ENCODE results near the gene RAB34.

The RAB34 gene

GRCh38 chr17:28717578-28718332 is at the start of gene RAB34:
RAB34 (minus strand) TSS chr17:28717868; CDS start chr17:28717266, 602 bp downstream.
- peak; percentile 99 for DNase-seq

GRCh38 chr17:28765038-28765437 is 47.4 kb upstream of the RAB34 start:
- no peak for DNase-seq

GRCh38 chr17:28763804-28764266 is 46.2 kb upstream of the RAB34 start:
- peak; percentile 77 for DNase-seq

DNA sequence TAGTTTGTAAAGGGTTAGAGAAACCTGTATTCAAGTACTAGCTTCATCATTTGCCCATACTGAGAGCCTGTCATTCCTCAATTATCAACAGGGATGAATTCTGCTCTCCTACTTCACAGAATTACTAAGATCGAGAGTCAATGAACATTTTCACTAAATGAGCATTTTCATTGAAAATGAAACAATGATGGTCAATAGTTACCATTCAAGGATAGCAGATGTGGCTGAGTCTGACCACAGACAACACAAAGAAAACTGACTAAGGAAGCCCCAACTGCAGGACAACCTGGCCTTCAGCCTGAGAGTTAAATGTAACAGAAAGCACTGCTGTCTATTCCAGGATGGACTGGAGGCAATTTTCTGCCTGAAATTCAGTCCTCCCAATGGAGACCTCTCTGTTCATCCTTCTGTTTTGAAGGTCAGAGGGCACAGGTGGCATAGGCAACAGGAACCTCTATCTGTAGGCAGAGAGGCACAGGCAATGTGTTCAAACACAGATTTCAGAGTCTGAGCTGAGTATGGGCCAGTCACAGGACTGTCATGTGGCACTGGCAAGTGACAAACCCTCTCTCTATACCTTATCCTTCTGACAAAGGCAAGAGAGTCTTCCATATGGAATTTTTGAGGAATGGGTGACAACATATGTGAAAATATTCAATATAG is 45.6 kb upstream of the RAB34 start:
- no peak for DNase-seq

DNA sequence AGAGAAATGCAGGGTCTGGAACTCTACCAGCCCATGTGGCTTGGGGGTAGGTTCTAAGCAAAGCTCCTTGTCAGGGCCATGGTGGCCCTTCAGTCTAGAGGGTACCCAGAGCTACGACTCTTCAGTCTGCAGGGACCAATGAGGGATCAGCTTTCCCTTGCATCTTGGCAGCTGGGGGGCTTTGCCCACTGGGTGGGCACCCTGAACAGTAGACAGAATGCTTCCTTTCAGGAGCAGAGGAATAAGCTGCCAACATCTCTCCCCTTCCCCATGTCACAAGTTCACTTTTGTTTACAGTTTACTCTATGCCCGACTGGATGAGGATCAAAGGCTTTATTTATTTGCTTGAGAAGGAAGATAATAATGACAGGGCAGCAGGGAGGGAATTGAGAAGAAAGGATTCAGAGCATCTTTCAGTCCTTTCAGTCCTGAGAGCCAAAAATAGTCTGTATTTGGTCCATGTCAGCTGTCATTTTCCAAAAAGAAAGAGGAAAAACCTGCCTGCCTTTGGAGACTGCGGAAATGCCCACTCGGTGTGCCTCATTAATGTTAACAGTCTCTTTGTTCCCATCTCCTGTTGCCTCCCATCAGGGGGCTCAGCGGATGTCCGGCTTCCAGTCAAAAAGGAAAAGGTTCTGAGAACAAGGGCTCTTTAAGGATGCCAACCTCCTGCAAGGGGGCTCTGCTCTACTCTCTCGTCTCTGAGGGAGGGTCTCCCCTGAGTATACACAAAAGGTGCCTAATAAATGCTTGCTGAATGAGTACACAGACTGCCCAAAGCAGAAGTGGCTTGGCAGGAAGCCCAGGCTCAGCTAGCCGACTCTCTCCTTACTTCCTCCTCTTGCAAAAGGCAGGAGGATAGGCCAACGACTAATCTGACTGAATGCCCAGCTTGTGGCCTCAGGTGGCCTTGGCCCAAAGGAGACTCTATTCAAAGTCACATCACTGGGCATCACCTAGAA is 43.2 kb upstream of the RAB34 start:
- no peak for DNase-seq

DNA sequence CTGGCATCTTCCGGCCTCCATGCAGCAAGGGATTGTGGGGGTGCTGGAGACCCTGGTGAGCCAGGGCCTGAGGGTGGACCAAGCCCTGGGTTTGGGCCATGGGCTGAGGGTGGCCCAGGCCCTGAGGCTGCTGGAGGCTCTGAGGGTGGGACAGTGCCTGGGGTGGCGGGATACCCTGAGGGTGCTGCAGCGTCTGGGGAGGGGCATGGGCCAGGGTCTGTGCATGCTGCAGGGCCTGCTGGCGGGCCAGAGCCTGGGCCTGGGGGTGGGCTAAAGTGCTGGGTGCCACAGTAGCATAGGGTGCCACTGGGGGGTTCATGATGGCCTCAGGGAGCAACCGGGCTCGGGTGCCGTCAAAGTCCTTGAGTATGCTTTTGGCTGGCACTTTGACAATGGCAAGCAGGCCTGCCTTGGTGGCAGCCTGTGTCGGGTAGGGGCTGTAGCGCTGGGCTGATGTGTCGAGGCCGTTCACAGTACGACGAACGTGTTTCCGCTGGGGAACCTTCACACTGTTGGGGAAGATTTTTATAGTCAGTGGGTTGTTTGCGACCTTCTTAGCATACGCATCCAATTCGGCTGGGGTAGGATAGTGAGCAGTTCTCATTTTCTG is 41.7 kb upstream of the RAB34 start:
- DNase-seq, result no peak

GRCh38 chr17:28758411-28759121 is 40.9 kb upstream of the RAB34 start:
- peak; percentile 55 for DNase-seq

DNA sequence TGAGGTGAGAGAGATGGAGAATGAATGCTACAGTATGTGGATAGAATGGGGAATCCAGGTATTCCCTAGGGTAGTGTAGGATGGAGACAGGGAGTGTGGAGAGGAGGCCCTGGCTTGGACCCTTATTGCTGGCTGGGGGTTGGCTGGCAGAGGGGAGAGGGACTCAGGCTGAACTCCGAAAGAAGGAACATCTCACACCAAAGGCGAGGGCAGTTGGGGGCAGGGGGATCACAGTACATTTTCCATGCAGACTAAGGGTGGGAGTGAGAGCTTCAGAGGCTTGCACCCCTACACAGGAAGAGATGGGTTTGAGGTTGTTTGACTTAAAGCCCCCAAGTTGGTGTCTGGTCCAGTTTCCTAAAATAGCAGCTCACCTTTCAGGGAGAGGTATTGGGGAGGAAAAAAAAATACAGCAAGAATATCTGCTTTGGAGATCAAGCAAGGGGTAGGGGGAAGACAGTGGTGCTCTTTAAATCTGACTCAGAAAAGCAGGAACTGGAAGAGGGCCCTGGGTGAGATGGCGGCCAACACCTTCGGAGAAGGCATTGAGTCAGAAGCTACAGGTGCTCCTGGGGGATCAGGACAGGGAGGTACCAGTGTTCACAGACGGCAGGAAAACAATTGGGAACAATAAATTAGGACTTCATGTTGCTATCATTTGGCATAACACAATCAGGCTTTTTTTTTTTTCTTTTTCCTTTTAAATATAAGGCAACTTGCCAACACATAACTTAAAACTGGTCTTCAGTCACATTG is 38.6 kb upstream of the RAB34 start:
- peak; percentile 46 for DNase-seq

DNA sequence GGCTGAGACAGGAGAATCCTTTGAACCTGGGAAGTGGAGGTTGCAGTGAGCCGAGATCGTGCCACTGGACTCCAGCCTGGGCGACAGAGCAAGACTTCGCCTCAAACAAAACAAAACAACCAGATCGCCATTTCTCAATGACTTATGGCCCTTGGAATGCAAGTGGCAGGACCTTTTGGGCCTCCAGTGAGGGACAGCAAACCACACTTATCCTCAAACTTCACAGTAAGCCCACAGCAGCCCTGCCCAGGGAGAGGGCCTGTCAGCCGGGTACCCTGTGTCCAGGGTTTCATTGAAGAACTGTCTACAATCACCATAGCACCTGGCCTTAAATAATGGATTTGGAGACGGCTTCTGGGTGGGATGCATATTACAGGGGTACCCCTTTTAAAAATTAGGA is 37.8 kb upstream of the RAB34 start:
- peak; percentile 63 for DNase-seq

GRCh38 chr17:28751600-28752366 is 34.1 kb upstream of the RAB34 start:
- no peak for DNase-seq

DNA sequence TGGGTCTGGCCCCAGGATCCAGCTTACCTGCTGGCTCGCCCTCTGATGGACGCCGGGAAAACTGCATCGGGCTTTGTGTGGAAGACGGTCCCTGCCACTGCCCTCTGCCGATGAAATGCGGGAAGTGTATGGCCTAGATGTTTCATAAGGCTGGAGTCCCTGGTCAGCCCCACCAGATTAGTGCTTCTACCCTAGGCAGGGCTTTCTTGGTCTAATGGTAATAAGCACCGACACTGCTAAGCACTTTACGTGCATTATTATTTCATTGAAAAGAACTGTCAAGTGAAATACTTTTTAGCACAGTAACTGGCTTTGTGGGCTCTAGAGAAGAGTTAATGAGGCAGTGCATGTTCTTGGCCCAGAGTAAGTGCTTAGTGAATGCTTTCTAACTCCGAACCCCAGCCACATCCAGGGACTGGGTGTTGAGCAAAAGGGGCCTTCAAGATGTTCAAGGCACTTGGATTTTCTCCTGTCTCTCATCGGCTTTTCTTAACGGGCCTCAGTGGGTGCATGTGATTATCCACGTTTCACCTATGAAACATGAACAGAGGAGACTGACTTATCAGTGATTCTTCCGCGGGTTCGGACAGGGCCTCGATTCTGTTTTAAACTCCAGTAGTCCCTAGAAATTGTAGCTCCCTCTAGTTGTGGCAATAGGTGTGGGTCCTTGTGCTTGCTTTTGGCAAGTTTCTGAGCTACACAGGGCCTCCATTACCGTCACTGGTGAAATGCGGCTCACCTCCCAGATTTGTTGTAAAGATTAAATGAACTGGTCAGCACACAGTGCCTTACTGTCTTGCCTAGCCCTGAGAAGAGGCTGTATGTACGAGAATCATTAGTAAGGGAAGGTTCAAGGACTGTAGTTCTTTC is 32.7 kb upstream of the RAB34 start:
- peak; percentile 98 for DNase-seq

GRCh38 chr17:28749516-28750177 is 32.0 kb upstream of the RAB34 start:
- peak; percentile 62 for DNase-seq

GRCh38 chr17:28748852-28749515 is 31.3 kb upstream of the RAB34 start:
- DNase-seq, result peak; percentile 66

GRCh38 chr17:28747801-28748750 is 30.4 kb upstream of the RAB34 start:
- DNase-seq, result peak; percentile 47

- peak; percentile 66 for DNase-seq
These were observed 29.5 kb upstream of the RAB34 start for GRCh38 chr17:28747051-28747691.

DNA sequence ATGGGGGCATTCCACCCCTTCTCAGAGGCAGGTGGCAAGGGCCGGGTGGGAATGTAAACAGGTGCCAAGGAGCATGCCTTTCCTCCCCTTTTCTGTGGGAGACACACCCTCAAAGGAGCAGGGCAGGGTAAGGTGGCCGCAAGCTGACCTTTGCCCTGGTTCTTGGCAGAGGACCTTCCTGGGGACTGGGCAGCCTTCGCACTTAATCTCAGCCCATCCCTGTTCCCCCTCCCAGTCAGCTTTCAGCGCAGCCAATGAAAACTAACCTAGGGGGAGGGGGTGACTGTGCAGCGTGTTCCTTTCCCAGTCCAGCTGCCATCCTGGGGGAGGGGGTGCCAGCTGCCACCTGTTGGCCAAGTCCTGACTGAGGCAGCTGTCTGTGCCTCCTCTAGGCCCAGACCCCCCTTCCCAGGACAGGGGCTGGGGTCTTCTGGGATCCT is 29.0 kb upstream of the RAB34 start:
- DNase-seq, result peak; percentile 92
